PC-9 (cell line): Measurements from ENCODE around the gene NSUN6. TPM values are rescaled to one million over a fixed set of nuclear protein-coding genes. Genes with fewer than 3 reads are reported as not detected.
"Not testable (repeated sequence)": the region's sequence is repeated elsewhere in the genome, so short reads cannot be mapped to it uniquely, and the experiment has no call there.

Experiments
- BruUV-seq: library from RNA; stranded (reverse); fragments of 400-500 nt; replicated peaks from 2 replicates; lab custom pipeline; 2021; lab: Mats Ljungman, UMichigan
- CTCF ChIA-PET: fragments of 300-600 bp; sonication (Branson Sonifier 250); formaldehyde crosslinking; loops from one replicate; lab custom pipeline; 2022; ENCODE audit warnings: antibody characterized with exemption; lab: Charles Lee
- POLR2A ChIA-PET: fragments of 300-600 bp; sonication (Branson Sonifier 250); formaldehyde crosslinking; loops from one replicate; lab custom pipeline; 2022; ENCODE audit warnings: antibody characterized with exemption; ENCODE audit not compliant: unreplicated experiment; lab: Charles Lee
- DNase-seq, 2 experiments: peaks; one replicate each; pipeline versions ENCODE4 v3.0.0 to v3.0.0-alpha.2; 2015 to 2022; ENCODE audit warnings: mixed read lengths in 1 of 2
- H2AFZ ChIP-seq: fragments of 200-600 bp; sonication (generic); 2 replicates; pipeline ENCODE4 v1.8.1; 2017; ENCODE audit warnings: antibody characterized with exemption
- H3F3A ChIP-seq: fragments of 200-600 bp; sonication (generic); 2 replicates; pipeline ENCODE4 v1.8.1; 2017; ENCODE audit warnings: antibody characterized with exemption, mild to moderate bottlenecking, low read depth; ENCODE audit not compliant: insufficient read depth
- H3K27ac ChIP-seq: fragments of 200-600 bp; sonication (generic); 2 replicates; pipeline ENCODE4 v1.6.1; 2016; ENCODE audit warnings: mixed run types
- H3K27me3 ChIP-seq: fragments of 200-600 bp; sonication (generic); 2 replicates; pipeline ENCODE4 v1.6.1; 2016; ENCODE audit warnings: low read depth, mixed run types; ENCODE audit not compliant: insufficient read depth
- H3K36me3 ChIP-seq: fragments of 200-600 bp; sonication (generic); 2 replicates; pipeline ENCODE4 v1.6.1; 2016; ENCODE audit warnings: low read depth, mixed run types
- H3K4me1 ChIP-seq: fragments of 200-600 bp; sonication (generic); replicated peaks from 2 replicates; pipeline ENCODE4 v1.6.1; 2016; ENCODE audit warnings: mixed run types; ENCODE audit not compliant: insufficient read depth
- H3K4me2 ChIP-seq: fragments of 200-600 bp; sonication (generic); 2 replicates; pipeline ENCODE4 v1.6.1; 2017; ENCODE audit warnings: mixed run types
- H3K4me3 ChIP-seq: fragments of 200-600 bp; sonication (generic); 2 replicates; pipeline ENCODE4 v1.6.1; 2016; ENCODE audit warnings: mixed run types
- H3K79me2 ChIP-seq: fragments of 200-600 bp; sonication (generic); 2 replicates; pipeline ENCODE4 v1.6.1; 2017; ENCODE audit warnings: low read depth, mixed run types
- H3K9me2 ChIP-seq: fragments of 200-600 bp; sonication (generic); 2 replicates; pipeline ENCODE4 v1.8.1; 2017; ENCODE audit warnings: mild to moderate bottlenecking; ENCODE audit not compliant: insufficient read depth
- H3K9me3 ChIP-seq: fragments of 200-600 bp; sonication (generic); 2 replicates; pipeline ENCODE4 v1.8.1; 2016; ENCODE audit warnings: low read depth; ENCODE audit not compliant: insufficient read depth
- H4K20me1 ChIP-seq: fragments of 200-600 bp; sonication (generic); 2 replicates; pipeline ENCODE4 v1.8.1; 2017; ENCODE audit not compliant: insufficient read depth
- EZH2 ChIP-seq: fragments of 200-600 bp; sonication (generic); IDR thresholded peaks from 2 replicates; pipeline ENCODE4 v1.8.0; 2017; ENCODE audit warnings: antibody characterized with exemption, low read depth
- intact Hi-C: fragments of 100-400 bp; cut with micrococcal nuclease; formaldehyde crosslinking; loops from one replicate; pipeline ENCODE4 v1.10.0; 2022; ENCODE audit not compliant: unreplicated experiment
- total RNA-seq: library from RNA; stranded (reverse); gene quantifications from 2 replicates; pipeline ENCODE4 v1.2.3, GENCODE V29; 2021
- TF ChIP-seq, protein P1 (sequence below): fragments of 200-600 bp; sonication (generic); conservative IDR thresholded peaks from 2 replicates; pipeline ENCODE4 v1.6.1; 2017; ENCODE audit warnings: mixed run types, antibody characterized with exemption, mild to moderate bottlenecking, moderate library complexity

The NSUN6 gene
- total RNA-seq, 1 experiment from 2014 or later, result 11.9 TPM

DNA sequence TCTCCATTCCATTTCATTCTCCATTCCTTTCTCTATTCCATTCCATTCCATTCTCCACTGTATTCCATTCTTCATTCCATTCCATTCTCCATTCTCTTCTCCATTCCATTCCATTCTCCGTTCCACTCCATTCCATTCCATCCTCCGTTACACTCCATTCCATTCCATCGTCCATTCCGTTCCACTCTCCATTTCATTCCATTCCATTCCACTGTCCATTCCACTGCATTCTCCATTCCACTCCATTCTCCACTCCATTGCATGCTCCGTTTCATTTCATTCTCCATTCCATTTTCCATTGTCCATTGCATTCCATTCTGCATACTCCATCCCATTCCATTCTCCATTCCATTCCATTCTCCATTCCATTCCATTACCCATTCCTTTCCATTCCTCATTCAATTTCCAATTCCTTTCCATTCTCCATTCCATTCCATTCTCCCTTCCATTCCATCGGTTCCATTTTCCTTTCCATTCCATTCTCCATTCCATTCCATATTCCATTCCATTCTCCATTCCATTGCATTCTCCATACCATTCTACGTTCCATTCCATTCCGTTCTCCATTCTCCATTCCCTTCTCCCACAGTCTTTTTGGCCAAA lies 78.3 kb downstream of the NSUN6 start:
- H3K4me2 ChIP-seq, result no peak overlapping the region
- intact Hi-C loops, result no loop called here
- CTCF ChIA-PET, result no interaction called here
- H3K4me3 ChIP-seq, result no peak overlapping the region
- H3K36me3 ChIP-seq, result no peaks in the 10 kb centered on the region
- H3K9me2 ChIP-seq, result no peaks in the 10 kb centered on the region
- H3K4me1 ChIP-seq, result no peaks in the 10 kb centered on the region
- no peaks in the 10 kb centered on the region for H3K79me2 ChIP-seq
- H3K27ac ChIP-seq, result no peak overlapping the region
- no peak for DNase-seq
- POLR2A ChIA-PET, result no interaction called here
- BruUV-seq, result no TSS peak
- peaks cover 10% of the 10 kb centered on the region; the same call in 1 of the 2 replicates for H3K9me3 ChIP-seq
- H4K20me1 ChIP-seq, result no peaks in the 10 kb centered on the region
- no peaks in the 10 kb centered on the region for H3F3A ChIP-seq
- H2AFZ ChIP-seq, result no peak overlapping the region
- TF ChIP-seq, protein P1, sequence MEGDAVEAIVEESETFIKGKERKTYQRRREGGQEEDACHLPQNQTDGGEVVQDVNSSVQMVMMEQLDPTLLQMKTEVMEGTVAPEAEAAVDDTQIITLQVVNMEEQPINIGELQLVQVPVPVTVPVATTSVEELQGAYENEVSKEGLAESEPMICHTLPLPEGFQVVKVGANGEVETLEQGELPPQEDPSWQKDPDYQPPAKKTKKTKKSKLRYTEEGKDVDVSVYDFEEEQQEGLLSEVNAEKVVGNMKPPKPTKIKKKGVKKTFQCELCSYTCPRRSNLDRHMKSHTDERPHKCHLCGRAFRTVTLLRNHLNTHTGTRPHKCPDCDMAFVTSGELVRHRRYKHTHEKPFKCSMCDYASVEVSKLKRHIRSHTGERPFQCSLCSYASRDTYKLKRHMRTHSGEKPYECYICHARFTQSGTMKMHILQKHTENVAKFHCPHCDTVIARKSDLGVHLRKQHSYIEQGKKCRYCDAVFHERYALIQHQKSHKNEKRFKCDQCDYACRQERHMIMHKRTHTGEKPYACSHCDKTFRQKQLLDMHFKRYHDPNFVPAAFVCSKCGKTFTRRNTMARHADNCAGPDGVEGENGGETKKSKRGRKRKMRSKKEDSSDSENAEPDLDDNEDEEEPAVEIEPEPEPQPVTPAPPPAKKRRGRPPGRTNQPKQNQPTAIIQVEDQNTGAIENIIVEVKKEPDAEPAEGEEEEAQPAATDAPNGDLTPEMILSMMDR, result no peak
- no peak for TF ChIP-seq EZH2
- H3K27me3 ChIP-seq, result no peaks in the 10 kb centered on the region

DNA sequence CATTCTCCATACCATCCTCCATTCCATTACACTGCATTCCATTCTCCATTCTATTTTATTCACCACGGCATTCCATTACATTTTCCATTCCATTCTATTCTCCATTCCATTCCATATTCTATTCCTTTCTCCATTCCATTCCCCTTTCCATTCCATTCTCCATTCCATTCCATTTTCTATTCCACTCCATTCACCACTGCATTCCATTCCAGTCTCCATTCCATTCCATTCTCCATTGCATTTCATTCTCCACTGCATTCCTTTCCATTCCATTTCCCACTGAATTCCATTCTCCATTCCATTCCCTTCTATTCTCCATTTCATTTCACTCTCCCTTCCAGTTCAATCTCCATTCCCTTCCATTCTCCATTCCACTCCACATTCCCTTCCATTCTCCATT lies 79.6 kb downstream of the NSUN6 start:
- H3F3A ChIP-seq, result no peaks in the 10 kb centered on the region
- intact Hi-C loops, result no loop called here
- no peak for TF ChIP-seq EZH2
- TF ChIP-seq, protein P1, result no peak
- POLR2A ChIA-PET, result no interaction called here
- H3K9me2 ChIP-seq, result no peaks in the 10 kb centered on the region
- no peaks in the 10 kb centered on the region for H4K20me1 ChIP-seq
- no peak overlapping the region for H3K4me2 ChIP-seq
- CTCF ChIA-PET, result no interaction called here
- H3K4me1 ChIP-seq, result no peaks in the 10 kb centered on the region
- H2AFZ ChIP-seq, result no peak overlapping the region
- H3K79me2 ChIP-seq, result no peaks in the 10 kb centered on the region
- H3K36me3 ChIP-seq, result no peaks in the 10 kb centered on the region
- DNase-seq, result no peak
- no peaks in the 10 kb centered on the region for H3K27me3 ChIP-seq
- peaks cover 10% of the 10 kb centered on the region; the same call in 1 of the 2 replicates for H3K9me3 ChIP-seq
- no peak overlapping the region for H3K4me3 ChIP-seq
- no peak overlapping the region for H3K27ac ChIP-seq
- BruUV-seq, result no TSS peak

DNA sequence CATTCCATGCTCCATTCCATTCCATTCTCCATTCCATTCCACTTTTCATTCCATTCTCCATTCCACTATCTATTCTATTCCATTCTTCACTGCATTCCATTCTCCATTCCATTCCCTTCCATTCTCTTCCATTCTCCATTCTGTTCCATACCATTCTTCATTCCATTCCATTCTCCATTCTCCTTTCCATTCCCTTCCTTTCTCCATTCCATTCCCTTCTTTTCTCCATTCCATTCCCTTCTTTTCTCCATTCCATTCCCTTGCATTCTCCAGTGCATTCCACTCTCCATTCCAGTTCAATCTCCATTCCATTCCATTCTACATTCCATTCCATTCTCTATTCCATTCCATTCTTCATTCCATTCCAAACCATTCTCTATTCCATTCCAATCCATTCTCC lies 80.3 kb downstream of the NSUN6 start:
- CTCF ChIA-PET, result no interaction called here
- H3K79me2 ChIP-seq, result no peaks in the 10 kb centered on the region

DNA sequence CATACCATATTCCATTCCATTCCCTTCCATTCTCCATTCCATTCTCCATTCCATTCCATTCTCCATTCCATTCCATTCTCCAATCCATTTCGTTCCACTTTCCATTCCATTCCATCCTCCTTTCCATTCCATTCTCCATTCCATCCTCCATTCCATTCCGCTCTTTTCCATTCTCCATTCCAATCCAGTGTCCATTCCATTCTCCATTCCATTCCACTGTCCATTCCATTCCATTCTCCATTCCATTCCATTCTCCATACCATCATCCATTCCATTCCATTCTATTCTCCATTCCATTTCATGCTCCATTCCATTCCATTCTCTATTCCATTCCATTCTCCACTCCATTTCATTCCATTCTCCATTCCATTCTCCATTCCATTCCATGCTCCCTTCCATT lies 81.0 kb downstream of the NSUN6 start:
- H3K4me3 ChIP-seq, H3K27me3 ChIP-seq, H3F3A ChIP-seq, H3K27ac ChIP-seq, H3K36me3 ChIP-seq, DNase-seq, H3K4me1 ChIP-seq, H3K79me2 ChIP-seq, CTCF ChIA-PET, H3K9me3 ChIP-seq, H3K4me2 ChIP-seq, H3K9me2 ChIP-seq, BruUV-seq, intact Hi-C loops, H2AFZ ChIP-seq, POLR2A ChIA-PET, H4K20me1 ChIP-seq: not testable (repeated sequence)

More for the DNA sequence above, 80.3 kb downstream of the NSUN6 start:
- no peak for DNase-seq
- H3K9me2 ChIP-seq, result no peaks in the 10 kb centered on the region
- no peaks in the 10 kb centered on the region for H4K20me1 ChIP-seq
- no peaks in the 10 kb centered on the region for H3K36me3 ChIP-seq
- H3K4me1 ChIP-seq, result no peaks in the 10 kb centered on the region
- peaks cover 10% of the 10 kb centered on the region; the same call in 1 of the 2 replicates for H3K9me3 ChIP-seq
- H3F3A ChIP-seq, result no peaks in the 10 kb centered on the region
- POLR2A ChIA-PET, result no interaction called here
- H3K27me3 ChIP-seq, result no peaks in the 10 kb centered on the region
- no peak overlapping the region for H2AFZ ChIP-seq
- no TSS peak for BruUV-seq
- H3K27ac ChIP-seq, result no peak overlapping the region
- H3K4me2 ChIP-seq, result no peak overlapping the region
- TF ChIP-seq EZH2, result no peak
- TF ChIP-seq, protein P1, result no peak
- intact Hi-C loops, result no loop called here
- no peak overlapping the region for H3K4me3 ChIP-seq
